ENCODE measurements around the gene SYT12. TPM values are rescaled to one million over a fixed set of nuclear protein-coding genes. Genes with fewer than 3 reads are reported as not detected.

The SYT12 gene
- total RNA-seq, 6 experiments from 2014 or later, result 1.8 to 35.3 (median 14.2) TPM

DNA sequence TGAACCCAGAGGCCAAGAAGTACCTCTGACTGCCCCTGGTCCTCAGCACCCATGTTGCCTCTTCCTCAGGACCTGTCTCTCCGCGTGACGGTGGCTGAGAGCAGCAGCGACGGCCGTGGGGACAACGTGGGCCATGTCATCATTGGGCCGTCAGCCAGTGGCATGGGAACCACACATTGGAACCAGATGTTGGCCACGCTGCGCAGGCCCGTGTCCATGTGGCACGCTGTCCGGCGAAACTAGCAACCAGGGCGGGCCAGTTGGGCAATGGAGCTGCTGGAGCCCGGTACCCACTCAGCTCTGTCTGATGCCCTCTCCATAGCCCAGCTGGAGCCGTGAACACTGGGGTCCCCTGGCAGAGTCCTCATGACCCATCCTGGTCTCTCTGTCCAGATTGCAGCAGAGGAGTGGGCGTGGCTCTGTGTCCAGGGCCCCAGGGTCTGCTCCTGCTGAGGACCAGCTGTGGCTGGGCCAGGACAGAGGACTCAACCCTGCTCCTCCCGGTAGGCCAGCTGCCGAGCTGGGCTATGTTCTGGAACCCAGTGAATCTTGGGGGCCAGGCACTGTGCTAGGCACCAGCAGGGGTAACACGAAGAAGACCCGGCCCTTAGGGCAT is 25.7 kb downstream of the SYT12 start:
- Histone ChIP-seq H3K4me3 (no peak overlapping the region), H3K27ac (no peak overlapping the region), H3K27me3 (no peaks in the 10 kb centered on the region), H3K36me3 (no peaks in the 10 kb centered on the region), H3K4me1 (peaks cover 0 to 16% (median 10%) of the 10 kb centered on the region in 4 donors), H3K9me3 (no peaks in the 10 kb centered on the region)
- no peak for ATAC-seq
- intact Hi-C loops (cut with DNase I), result no loop called here
- no CpG with 5 or more reads among the region's 22 CpGs for WGBS (ENCODE audit: insufficient coverage, low coverage, low lambda C conversion rate, missing lambda C conversion rate)
- no peak for DNase-seq
- TF ChIP-seq, protein P1, sequence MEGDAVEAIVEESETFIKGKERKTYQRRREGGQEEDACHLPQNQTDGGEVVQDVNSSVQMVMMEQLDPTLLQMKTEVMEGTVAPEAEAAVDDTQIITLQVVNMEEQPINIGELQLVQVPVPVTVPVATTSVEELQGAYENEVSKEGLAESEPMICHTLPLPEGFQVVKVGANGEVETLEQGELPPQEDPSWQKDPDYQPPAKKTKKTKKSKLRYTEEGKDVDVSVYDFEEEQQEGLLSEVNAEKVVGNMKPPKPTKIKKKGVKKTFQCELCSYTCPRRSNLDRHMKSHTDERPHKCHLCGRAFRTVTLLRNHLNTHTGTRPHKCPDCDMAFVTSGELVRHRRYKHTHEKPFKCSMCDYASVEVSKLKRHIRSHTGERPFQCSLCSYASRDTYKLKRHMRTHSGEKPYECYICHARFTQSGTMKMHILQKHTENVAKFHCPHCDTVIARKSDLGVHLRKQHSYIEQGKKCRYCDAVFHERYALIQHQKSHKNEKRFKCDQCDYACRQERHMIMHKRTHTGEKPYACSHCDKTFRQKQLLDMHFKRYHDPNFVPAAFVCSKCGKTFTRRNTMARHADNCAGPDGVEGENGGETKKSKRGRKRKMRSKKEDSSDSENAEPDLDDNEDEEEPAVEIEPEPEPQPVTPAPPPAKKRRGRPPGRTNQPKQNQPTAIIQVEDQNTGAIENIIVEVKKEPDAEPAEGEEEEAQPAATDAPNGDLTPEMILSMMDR (IDR thresholded peaks at IDR 0.05), result no peak
- TF ChIP-seq POLR2A (IDR thresholded peaks at IDR 0.05), result no peak

DNA sequence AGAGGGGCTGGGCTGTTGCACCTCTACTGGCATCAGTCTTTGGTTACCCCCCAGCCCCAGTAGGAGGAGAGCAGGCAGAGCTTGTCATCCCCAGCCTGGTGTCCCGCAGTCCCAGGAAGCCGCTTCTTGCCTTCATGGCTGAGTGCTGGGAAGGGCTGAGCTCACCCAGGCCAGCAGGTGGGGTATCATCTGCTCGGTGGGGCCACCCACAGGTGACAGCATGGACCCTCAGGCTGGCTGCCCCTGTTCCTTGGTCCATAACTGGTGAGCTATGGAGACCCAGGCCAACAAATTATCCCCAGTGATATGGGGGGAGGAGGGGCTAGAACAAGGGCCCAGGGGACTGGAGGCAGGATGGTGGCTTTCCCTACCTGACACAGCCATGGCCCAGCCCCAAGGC is 27.2 kb downstream of the SYT12 start:
- Histone ChIP-seq H3K9me3 (no peaks in the 10 kb centered on the region), H3K36me3 (no peaks in the 10 kb centered on the region), H3K4me1 (peaks cover 0 to 30% (median 15%) of the 10 kb centered on the region in 4 donors), H3K4me3 (no peak overlapping the region), H3K27me3 (no peaks in the 10 kb centered on the region), H3K27ac (no peak overlapping the region)
- 80% methylated on average over 1 of the region's 3 CpGs for WGBS (ENCODE audit: insufficient coverage, low coverage, low lambda C conversion rate, missing lambda C conversion rate)
- TF ChIP-seq, protein P1 (IDR thresholded peaks at IDR 0.05), result no peak
- TF ChIP-seq POLR2A (IDR thresholded peaks at IDR 0.05), result no peak
- no peak for DNase-seq
- ATAC-seq, result no peak
- intact Hi-C loops (cut with DNase I), result no loop called here

DNA sequence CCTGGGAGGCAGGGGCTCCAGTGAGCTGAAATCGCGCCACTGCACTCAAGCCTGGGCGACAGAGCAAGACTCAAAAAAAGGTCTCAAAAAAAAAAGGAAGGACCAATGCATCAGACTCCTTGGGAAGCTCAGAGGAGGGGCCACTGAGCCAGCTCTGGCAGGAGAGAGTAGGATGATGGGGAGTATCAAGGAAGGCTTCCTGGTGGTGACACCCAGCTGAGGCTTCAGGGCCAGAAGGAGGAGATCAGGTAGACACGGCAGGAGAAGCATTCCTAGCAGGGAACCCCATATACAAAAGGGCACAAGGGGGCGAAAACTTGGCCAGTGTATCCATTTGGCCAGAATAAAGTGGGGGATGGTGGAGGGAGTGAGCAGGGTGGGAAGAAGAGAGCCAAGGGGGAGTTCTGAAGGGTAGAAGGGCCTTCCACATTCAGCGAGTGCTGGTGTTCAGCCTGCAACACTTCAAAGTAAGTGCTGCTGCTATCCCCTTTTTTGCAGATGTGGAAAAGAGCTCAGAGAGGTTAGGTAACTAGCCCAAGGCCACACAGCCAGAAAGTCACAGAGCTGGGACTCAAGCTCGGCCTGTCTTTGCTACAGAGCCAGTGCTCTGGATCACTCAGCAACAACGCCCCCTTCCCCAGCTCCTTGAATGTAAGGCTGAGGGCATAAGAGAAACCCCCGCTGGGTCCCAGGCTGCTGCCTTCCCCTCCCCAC is 28.4 kb downstream of the SYT12 start:
- Histone ChIP-seq H3K9me3 (no peaks in the 10 kb centered on the region), H3K36me3 (no peaks in the 10 kb centered on the region), H3K4me1 (peaks cover 0 to 41% (median 21%) of the 10 kb centered on the region in 4 donors), H3K27me3 (no peaks in the 10 kb centered on the region), H3K27ac (no peak overlapping the region), H3K4me3 (no peak overlapping the region)
- ATAC-seq, result no peak
- no peak for DNase-seq
- TF ChIP-seq, protein P1 (IDR thresholded peaks at IDR 0.05), result no peak
- no peak for TF ChIP-seq POLR2A (IDR thresholded peaks at IDR 0.05)
- WGBS (ENCODE audit: insufficient coverage, low coverage, low lambda C conversion rate, missing lambda C conversion rate), result 100% methylated on average over 3 of the region's 9 CpGs
- intact Hi-C loops (cut with DNase I), result no loop called here

DNA sequence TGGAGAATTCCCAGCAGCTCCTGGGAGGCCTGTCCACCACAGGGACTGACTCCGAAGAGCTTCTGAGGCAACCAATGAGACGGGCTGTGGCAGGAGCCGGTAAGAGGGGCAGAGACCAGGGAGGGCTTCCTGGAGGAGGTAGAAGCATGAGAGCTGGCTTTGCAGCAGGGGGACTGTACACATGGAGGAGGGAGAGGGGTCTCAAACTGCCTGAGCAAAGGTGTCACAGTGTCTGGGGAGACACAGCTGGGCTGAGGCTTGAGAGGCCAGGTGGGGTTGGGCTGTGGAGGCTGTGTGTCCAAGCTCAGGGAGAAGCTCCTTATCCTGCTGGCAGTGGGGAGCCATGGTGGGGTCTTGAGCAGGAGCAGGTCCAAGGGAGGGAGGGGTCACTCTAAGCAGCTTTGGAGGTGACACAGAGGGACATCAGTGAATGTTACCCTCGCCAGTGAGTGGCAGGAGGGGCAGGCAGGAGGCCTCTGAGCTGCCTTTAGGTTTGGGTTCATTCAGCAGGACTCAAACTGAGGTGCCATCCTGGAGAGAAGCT is 29.1 kb downstream of the SYT12 start:
- Histone ChIP-seq H3K4me1 (peaks cover 0 to 43% (median 22%) of the 10 kb centered on the region in 4 donors), H3K36me3 (no peaks in the 10 kb centered on the region), H3K4me3 (no peak overlapping the region), H3K27ac (peak overlapping the region in 1 of 3 donors; percentile 83), H3K27me3 (no peaks in the 10 kb centered on the region), H3K9me3 (no peaks in the 10 kb centered on the region)
- intact Hi-C loops (cut with DNase I), result no loop called here
- no peak for DNase-seq
- 80% methylated on average over 2 of the region's 4 CpGs for WGBS (ENCODE audit: insufficient coverage, low coverage, low lambda C conversion rate, missing lambda C conversion rate)
- no peak for TF ChIP-seq POLR2A (IDR thresholded peaks at IDR 0.05)
- TF ChIP-seq, protein P1 (IDR thresholded peaks at IDR 0.05), result no peak
- no peak for ATAC-seq
